NCI-H146 treated with DMSO at 0.1 percent for 48 hours (cell line): ENCODE measurements around the gene TBC1D22A.
"Not testable (repeated sequence)": the region's sequence is repeated elsewhere in the genome, so short reads cannot be mapped to it uniquely, and the experiment has no call there.

Experiments used
- DNase-seq: peaks from one replicate; lab custom pipeline; 2025; ENCODE audit not compliant: unreplicated experiment; lab: John Stamatoyannopoulos, UW

The TBC1D22A gene

GRCh38 chr22:46812034-46812605 lies 49.7 kb downstream of the TBC1D22A start:
- no peak for DNase-seq

GRCh38 chr22:46812788-46813187 lies 50.3 kb downstream of the TBC1D22A start:
- no peak for DNase-seq

GRCh38 chr22:46813816-46814597 lies 51.6 kb downstream of the TBC1D22A start:
- DNase-seq, result no peak

- DNase-seq, result no peak
Measured at GRCh38 chr22:46815132-46815531, 52.7 kb downstream of the TBC1D22A start.

GRCh38 chr22:46815559-46815895 lies 53.1 kb downstream of the TBC1D22A start:
- no peak for DNase-seq

- DNase-seq, result no peak
Measured at GRCh38 chr22:46815896-46816731, 53.7 kb downstream of the TBC1D22A start.

GRCh38 chr22:46817390-46817789 lies 54.9 kb downstream of the TBC1D22A start:
- DNase-seq, result not testable (repeated sequence)

- DNase-seq, result no peak
Measured at GRCh38 chr22:46823248-46823647, 60.8 kb downstream of the TBC1D22A start.

- no peak for DNase-seq
Measured at GRCh38 chr22:46823654-46824053, 61.2 kb downstream of the TBC1D22A start.

GRCh38 chr22:46824344-46824909 lies 62.0 kb downstream of the TBC1D22A start:
- DNase-seq, result no peak

- DNase-seq, result no peak
Measured at GRCh38 chr22:46824980-46825544, 62.6 kb downstream of the TBC1D22A start.

GRCh38 chr22:46826438-46827135 lies 64.1 kb downstream of the TBC1D22A start:
- DNase-seq, result no peak

GRCh38 chr22:46827136-46827780 lies 64.8 kb downstream of the TBC1D22A start:
- DNase-seq, result no peak

GRCh38 chr22:46827781-46828180 lies 65.3 kb downstream of the TBC1D22A start:
- DNase-seq, result no peak

GRCh38 chr22:46828323-46828900 lies 66.0 kb downstream of the TBC1D22A start:
- no peak for DNase-seq

GRCh38 chr22:46829117-46829891 lies 66.9 kb downstream of the TBC1D22A start:
- no peak for DNase-seq

GRCh38 chr22:46829941-46830715 lies 67.7 kb downstream of the TBC1D22A start:
- no peak for DNase-seq

- DNase-seq, result no peak
Measured at GRCh38 chr22:46830841-46831240, 68.4 kb downstream of the TBC1D22A start.
